Superior temporal gyrus (tissue), 1 donor: ENCODE data around the gene SH2D5.
"Not testable (repeated sequence)": the region's sequence is repeated elsewhere in the genome, so short reads cannot be mapped to it uniquely, and the experiment has no call there.

ENCODE experiments used
- DNase-seq: peaks from one replicate; pipeline ENCODE4 v3.0.0-alpha.2; 2016; ENCODE audit errors: extremely low spot score

Gene SH2D5

DNA sequence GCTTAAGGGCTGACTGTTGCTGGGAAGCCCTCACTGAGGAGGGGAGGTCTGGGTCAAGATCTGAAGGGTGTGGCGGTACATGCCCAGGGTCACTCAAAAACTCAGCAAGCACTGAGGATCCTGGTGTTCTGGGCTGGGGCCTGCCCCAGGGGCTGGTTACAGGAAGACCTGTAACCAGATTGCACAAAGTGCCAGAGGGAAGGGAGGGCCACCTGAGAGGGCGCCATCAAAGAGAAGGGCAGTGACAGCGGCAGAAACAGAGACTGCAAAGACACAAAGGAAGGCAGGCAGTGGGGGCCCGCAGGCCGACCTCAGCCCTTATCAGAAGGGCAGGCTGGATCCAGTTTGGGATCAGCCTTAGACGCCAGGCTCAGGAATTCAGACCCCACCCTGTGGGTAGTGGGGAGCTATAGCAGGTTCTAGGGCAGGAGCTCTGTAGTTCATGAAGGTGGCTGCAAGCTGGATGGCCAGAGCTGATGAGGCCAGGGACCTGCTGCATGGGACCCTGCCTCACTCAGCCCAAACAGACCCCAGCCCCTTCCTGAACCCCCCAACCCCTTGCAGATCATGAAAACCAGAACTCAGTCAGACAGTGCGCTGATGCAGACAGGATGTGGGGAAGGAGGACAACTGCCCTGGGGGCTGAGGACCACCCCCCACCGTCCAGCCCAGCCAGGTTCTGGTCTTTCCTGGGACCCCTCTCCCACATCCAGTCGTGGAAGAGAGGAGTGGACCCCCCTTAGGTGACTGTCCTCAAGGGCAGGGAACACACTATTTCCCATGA, 3.9 kb downstream of the SH2D5 start:
- DNase-seq, result no peak

DNA sequence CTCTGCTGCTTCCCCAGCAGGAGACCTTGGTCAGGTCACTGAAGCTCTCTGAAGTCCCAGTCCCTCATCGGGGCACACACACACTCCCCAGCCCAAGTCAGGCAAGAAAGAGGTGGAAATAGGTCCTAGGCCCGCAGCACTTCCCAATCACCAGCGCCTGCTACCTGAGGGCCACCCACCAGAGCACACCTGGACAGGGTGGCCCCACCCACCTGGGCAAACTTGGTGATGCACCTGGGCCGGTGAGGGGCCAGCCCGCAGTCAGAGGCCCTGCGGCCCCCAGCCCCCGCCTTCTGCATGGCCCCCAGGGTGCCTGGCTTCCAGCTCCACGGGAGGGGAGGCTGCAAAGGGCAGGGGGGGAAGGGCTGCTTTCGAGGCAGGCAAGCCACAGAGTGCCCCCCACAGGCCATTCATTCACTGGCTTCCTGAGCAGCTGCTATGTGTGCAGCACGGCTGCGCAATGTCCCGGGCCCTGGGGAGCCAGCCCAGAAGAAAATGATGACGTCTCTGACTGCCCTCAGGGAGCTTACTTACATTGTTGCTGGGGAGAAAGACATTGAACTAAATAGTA, 4.7 kb downstream of the SH2D5 start:
- no peak for DNase-seq

DNA sequence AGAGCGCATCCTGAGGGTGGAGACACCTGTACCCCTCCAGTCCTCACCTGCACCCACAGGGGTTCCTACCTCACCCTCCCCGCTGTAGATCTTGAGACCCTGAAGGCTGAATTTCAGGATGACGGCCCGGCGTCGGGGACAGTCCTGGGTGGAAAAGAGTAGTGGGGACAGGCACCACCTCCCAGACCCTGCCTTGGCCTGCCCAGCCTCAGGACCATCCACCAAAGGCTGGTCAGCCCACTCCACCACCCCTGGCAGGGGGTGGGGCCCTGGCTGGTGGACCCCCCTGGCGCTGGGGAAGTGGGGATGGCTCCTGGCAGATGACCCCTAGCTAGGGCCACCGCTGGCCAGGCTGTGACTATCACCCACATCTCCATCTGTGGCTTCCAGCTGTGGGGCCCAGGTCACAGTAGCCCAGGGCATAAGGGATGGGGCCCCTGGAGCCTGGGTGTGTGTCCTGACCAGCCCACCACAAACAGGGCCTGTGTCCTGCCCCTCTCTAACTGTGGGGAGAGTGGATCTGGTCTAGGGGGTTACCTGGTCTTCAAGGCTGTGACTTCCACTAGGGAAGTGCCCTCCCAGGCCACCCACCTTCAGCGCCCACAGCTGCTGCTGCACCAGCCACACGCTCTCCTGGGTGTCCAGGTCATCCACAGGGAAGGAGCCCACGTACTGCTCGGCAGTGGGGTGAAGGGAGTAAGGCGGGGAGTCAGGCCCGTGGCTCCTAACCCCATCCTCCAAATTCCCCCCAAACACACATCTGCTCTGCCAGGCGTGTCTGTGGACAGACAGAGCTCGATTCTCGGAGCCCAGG, 5.4 kb downstream of the SH2D5 start:
- DNase-seq, result no peak

DNA sequence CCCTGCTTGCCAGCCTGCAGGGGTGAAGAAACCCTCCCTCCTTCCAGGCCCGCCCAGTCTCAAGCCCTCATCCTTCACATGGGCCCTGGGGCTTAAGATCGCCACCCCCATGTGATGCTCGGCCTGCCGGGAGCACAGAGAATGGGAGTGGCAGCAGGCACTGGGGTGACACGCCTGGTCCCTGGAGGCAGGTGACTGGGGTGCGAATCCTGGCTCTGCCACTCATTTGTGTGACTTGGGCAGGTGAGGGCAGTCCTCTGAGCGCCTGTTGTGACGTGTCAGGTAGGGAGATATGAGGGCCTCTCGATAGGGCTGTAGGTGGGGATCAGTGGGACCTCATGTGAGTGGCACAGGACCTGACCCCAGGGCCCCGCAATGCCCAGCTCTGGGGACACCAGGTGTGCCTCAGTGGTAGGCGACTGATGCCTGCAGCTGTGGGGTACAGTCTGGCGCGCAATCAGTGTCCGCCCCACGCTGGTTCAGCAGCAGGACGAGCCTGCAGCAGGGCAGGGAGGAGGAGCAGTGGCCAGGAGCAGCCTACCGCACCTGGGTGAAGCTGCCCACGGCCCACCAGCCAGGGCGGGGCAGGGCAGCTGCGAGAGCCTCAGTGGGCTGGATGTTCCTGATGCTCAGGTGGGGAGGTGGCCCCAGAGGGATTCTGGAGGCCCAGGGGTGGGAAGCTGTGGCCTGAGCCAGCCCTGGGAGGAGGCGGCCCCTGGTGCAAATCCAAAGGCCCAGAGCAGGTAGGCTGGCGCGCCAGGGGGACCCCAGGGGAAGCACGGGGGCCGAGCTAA, 6.2 kb downstream of the SH2D5 start:
- no peak for DNase-seq

DNA sequence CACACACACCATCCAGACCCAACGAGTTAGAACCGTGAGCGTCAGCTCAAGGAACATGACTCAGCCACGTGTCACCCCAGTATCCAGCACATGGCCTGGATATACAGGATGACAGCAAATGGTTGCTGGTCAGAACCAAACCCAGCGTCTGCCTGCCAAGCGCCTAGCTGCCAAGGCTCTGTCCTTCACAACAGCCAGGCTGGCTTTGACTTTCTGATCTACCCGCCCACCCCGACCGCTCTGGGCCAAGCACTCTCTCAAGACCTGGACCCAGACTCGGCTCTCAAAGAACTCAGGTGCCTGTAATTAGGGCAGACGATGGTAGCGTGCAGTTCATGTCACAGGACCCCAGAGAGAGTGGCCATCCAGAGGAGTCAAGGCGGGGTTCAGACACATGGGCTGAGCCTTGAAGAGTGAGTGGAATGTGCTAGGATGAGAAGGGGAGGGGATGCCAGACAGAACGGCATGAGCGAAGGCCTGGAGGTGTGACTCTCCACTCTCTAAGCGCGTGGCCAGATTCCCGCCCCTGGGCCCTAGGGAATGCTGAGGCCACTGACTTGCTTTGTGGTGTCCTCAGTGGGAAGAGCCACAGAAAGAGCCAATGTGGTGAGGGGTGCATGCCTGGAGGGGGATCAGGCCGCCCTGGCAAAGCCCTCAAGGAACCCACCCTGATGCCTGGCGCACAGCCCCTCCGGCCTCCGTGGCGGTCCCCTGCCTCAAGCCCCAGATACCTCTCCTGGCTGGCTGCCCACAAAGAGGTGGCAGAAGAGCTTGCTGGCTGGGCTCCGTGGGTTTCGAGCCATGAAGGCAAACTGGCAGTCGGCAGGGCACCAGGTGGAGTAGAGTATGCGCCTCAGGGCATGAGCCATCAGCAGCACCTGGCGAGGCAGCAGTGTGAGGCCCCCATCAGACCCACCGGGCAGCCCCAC, 7.0 kb downstream of the SH2D5 start:
- no peak for DNase-seq

DNA sequence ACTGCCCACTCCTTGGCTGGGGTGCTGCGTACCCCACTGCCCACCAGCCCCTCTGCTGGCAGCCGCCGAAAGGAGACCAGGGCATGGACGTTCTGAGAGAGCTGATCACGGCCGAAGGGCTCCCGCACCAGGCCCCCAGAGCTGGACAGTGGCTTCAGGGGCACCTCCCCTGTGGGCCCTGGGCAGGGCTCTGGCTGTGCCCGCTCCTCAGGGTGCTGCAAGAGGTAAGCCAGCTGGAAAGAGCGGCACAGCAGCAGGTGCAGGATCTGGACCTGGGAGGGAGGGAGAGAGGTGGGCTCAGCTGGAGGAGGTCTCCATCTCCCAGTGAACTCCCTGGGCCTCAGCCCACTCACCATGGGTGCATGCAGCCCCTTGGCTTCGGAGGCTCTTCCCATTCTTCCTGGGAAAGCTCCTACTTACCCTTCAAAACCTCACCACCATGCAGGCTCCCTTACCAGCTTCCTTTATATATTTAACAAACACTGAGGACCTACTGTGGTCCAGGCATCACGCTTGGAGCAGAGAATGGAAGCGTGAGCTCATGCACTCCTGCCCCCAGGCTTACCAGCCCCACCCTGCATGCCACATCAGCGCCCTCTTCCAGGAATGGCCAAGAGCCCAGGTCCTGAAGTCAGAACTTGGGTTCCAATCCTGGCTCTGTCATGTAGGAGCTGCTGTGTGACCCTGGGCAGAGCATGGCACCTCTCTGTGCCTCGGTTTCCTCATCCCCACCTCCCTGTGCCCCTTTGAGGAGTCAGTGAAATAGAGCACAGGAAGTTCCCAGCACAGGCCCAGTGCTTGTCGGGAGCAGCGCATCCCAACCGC, 7.9 kb downstream of the SH2D5 start:
- no peak for DNase-seq

DNA sequence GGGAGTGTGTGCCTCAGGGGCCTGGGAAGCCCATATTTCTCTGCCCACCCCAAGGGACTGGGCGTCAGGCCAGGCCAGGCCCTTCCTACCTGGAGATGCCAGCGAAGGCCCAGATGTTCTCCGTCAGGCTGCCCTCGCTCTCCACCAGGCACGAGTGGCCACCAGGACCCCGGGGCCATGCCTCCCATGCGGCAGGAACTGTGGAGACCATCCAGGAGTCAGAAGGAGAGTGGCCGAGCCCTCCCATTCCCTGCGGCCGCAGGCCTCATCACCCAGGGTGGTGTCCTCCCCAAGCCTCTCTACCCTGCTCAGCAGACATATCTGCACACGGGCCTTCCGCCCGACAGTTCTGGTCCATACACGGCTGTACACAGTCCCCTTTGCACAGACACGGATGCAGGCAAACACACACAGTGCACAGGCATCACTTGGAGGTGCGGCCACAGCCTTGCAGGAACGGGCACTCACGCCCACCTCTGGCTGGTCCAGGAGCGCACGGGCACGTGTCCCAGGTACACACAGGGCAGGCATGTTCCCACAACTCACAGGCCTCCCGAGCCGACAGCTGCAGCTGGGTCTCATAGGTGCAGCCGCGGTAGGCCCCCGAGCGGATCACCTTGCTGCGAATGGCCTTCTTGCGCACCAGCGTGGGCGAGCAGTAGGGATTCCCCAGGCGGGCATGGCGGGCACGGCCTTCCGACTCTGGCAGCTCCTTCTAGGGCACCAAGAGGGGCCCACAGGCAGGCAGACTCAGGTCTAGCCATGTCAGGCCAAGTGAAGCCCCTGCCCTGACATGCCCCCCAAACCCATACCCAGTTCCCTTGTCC, 8.8 kb downstream of the SH2D5 start:
- DNase-seq, result no peak

DNA sequence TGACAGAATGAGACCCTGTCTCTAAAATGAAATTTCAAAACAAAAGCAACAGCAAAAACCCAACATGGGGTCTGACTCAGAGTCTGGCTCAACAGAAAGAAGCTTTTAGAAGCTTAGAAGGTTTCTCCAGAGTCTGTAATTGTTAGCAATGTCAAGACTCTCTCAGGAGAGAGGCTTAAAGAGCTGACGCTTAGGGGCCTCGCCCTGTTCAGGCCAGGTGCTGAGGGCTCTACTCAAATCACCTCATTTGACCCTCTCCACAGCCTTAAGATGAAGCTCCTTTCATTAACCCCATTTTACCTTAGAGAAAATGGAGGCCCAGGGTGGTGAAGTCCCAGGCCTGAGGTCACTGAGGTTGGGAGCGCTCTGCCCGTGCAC, 9.4 kb downstream of the SH2D5 start:
- DNase-seq, result no peak

DNA sequence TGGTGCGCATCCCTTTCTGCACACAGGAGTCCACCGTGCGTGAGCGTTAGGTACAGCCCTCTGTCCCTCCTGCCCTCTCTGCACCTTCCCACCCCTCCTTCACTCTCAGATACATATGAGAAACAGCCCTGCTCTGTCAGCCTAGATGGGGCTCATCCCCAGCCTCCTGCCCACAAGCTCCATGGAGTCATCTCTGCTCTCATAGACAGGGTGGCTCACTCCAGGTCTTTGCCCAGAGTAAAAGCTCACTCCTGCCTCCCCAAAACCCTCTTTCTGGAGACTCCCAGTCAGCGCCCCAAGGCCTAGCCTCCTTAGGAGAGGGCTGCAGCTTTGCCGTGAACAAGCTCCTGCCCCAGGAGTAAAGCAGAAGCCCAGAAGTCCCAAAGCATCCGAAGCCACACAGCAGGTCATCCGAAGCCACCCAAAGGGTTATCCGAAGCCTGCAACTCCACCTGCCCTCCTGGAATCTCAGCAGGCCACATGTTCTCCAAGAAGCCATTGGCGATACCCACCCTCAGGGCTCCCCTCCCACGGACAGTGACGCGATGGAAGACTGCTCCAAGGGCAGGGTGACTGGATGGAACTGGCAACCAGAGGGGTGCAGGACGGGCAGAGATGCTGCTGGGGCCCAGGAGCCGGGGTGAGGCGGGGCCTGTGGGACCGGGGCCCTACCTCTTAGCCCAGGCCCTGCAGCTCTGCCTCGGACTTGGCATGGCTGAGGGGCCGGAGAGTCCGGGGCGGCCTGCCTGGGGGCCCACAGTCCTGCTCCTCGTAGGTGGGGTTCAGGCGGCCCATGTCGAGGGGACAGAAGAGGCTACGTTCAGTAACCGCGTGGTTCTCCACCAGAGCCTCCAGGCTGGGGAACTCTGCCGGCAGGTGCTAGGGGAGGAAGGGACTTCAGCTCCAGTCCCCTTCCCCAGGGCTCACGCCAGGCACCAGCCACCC, 11.1 kb downstream of the SH2D5 start:
- DNase-seq, result no peak

DNA sequence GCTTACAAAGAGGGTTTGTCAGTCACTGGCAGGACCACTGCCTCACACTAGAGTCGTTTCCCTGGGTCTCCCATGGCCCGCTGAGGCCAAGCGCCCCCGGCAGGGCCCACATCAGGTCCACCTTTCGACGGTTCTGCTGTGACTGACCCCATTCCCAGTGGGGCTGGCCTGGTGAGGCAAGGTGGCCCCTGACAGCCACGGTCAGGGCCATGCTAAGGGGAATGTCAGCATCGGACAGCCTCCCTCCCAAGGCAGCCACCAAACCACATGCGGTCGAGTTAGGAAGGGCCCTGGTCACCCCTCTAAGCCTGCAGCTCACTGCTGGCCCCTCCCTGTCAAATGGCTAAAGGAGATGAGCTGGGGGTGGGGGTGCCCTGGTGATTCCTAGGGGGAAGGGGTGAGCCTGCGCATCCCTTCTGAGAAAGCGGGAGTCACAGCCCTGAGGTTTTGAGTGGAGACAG, 11.8 kb downstream of the SH2D5 start:
- DNase-seq, result no peak

DNA sequence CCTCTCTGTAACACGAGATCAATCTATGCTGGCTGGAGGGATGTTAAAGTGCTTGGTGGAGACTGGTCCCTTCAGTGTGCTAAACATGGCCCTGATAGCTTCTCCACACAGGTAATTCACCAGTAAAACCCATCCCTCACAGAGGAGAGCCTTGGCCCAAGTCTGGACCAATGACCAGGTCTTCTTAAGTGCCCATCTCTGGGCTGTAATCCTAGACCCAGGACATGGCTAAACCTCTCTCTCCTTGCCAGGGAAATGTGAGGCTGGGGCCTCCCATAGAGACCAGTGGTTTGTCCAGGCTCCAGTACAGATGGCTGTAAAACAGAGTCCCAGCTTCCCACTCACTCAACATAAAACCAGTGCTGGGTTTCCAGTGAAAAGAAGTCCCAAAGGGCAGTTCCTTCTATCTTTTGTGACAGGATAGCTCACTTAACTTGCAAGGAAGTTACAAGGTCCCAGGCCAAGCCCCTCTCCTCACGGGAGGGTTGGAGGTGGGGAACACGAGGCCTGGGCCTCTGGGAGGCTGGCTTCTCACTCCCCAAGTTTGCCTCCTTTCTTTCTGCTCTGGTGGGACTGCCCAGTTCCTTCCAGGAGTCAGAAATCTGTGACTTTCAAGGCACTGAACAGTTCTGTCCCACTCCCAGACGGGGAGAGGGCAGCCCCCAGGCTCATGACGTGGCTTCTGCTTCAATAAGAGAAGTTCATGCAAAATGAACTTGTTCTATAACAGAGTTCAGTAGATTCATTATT, 12.5 kb downstream of the SH2D5 start:
- no peak for DNase-seq

DNA sequence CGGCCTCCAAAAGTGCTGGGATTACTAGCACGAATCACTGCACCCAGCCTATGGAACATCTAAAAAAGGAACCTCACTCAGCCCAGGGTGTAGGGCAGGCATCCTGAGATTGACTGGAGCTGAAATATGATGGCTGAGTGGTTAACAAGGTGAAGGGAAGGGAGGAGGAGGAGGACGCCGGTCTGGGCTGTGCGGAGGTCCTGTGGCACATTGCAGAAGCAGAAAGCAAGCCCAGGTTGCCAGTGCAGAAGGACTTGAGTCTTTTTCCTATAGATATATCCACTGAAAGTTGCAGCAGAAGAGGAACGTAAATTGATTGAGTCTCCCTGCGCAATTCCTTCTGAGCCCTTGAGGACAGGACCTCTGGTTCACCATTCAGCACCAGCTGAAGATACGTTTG, 13.2 kb downstream of the SH2D5 start:
- DNase-seq, result no peak

DNA sequence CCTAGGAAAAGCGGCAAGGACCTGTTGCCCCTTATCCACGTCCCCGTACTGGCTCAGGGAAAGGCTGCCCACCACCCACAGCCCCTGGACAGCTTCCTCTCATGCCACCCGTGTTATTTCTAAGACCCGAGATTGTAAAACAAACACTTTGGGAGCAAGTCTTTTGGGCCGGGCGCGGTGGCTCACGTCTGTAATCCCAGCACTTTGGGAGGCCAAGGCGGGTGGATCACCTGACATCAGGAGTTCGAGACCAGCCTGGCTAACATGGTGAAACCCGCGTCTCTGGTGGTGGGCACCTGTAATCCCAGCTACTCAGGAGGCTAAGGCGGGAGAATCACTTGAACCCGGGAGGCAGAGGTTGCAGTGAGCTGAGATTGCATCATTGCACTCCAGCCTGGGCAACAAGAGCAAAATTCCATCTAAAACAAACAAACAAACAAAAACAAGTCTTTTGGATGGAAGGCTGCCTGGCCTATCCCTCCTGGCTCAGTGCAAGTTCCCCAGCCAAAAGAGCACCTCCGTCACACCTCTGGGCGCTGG, 14.1 kb downstream of the SH2D5 start:
- DNase-seq, result not testable (repeated sequence)

DNA sequence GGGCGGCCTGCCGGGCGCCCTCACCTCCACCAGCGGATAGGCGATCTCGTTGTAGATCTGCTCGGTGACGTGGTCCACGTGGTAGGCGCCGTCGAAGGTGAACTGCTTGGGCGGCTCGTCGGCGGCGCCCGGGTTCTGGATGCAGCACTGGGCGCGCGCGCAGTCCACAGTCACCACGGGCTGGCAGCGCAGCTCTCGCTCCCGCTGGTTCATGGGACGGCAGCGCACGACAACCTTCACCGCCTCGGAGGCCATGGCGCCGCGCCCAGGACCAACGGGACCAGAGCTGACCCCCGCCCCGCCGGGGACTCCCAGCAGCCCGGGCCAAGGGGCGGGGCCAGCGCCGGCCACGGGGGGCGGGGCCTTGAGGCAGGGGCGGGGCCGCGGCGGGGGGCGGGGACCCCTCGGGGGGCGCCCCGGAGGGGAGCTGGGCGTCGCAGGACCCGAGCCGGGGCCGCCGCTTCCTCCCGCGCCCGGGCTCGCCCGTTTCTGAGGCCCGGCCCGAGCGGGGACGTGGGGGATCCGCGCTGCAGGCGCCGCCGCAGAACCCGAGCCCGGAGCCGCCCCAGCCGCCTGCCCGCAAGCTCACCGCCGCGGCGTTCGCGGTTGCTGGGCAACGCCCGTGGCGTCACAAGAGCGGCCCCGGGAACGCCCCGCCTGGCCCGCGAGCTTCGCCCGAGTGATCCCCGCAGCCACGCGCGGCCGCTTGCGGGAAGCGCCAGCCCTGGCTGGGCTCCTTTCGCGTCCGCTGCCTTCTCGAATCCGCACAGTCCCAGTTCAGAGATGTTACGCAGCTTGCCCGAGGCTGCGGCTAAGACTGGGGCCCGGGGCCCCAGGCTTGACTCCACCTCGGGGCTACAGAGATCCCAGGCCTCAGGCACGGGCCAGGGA, 14.8 kb downstream of the SH2D5 start, which contains the start of gene KIF17:
Gene KIF17, minus strand, starts transcription at position 556 of the 891 bp plus-strand sequence. Its CDS starts 301 bp downstream, at position 255.
- no peak for DNase-seq

DNA sequence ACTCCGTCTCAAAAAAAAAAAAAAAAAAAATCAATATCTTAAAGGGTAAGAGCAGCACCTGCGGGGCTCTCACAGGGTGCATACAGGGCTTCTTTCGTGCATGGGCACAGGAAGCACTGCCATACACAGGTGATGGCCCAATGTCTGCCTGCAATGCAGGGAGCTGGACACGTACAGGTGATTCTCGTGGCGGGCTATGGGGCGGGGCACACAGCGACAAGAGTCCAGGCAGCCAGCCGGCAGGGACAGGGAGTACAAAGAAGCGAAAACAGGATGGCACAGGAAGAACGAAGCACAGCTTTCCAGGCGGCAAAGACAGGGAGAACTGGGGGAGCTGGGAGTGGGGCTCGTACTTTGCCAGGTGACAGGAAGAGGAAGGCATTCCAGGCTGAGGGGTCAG, 16.3 kb downstream of the SH2D5 start:
- DNase-seq, result no peak

DNA sequence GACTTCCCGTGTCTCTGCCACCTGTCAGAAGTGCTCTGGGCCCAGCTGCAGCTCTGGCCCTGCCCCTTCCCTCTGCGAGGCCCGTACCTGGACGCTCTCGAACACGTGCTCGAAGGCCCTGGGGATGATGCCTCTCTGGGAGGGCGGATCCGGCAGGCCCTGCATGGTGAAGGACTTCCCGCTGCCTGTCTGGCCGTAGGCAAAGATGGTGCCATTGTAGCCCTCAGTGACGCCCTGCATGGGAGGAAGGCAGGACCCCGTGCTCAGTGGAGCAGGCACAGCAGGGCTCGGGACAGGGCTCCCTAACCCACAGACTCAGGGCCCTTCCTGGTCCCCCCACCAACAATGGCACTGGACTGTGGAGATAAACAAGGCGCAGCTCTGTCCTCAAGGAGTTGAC, 17.1 kb downstream of the SH2D5 start:
- DNase-seq, result no peak
